ENCODE results near the gene LLGL2.

LLGL2 gene

DNA sequence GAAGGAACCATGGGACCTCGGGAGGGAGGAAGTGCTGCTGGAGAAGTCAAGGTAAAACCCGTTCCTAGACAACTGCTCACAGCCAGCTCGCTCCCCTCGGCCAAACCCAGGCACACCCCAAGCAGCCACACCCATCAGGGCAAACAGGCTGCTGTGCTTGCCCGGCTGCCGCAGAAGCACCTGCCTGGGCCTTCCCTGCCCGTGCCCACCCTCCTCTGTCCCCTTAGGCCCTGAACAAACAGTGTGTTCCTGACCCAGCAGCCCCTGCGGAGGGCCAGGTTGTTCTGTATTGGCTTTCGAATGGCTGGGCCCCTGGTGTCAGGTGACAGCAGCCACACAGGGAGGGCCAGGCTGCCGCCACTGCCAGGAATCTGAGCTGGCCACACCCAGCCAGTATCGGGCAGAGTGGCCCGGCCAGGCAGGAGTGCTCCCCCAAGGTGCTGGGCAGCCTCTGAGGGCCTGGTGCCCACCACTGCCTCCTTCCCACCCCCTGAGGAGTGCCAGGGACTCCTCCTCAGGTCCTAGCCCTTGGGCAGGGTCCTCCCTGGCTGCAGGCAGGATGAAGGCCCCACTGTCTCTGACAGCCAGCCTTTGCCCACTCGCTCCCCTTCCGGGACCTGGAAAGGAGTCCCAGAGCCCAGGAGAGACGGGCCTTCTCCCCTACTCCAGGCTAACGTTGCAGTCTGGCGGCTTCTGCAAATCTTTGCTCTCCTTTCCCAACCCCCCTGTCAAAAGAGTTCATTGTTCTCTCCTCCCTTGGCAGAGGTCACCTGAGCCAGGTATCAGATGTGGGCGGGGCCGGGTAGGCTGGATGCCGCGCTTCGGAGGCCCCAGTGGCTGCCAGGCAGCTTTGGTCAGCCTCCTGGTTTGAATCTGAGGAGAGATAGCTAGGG lies 24.0 kb downstream of the LLGL2 start:
- no peaks in the 10 kb centered on the region for H3K36me3 ChIP-seq (replicated peaks; ENCODE audit: low read depth, low read length)
- no peaks in the 10 kb centered on the region for H4K20me1 ChIP-seq (ENCODE audit: insufficient read depth, low read length)
- H3K4me1 ChIP-seq (ENCODE audit: low read length) = no peaks in the 10 kb centered on the region
- H3K4me3 ChIP-seq (ENCODE audit: low read length) = no peak overlapping the region
- no peak overlapping the region for H3K27ac ChIP-seq (ENCODE audit: low read length)
- TF ChIP-seq EZH2phosphoT487 (IDR thresholded peaks at IDR 0.05; ENCODE audit: low read depth) = no peak
- TF ChIP-seq, protein P1, sequence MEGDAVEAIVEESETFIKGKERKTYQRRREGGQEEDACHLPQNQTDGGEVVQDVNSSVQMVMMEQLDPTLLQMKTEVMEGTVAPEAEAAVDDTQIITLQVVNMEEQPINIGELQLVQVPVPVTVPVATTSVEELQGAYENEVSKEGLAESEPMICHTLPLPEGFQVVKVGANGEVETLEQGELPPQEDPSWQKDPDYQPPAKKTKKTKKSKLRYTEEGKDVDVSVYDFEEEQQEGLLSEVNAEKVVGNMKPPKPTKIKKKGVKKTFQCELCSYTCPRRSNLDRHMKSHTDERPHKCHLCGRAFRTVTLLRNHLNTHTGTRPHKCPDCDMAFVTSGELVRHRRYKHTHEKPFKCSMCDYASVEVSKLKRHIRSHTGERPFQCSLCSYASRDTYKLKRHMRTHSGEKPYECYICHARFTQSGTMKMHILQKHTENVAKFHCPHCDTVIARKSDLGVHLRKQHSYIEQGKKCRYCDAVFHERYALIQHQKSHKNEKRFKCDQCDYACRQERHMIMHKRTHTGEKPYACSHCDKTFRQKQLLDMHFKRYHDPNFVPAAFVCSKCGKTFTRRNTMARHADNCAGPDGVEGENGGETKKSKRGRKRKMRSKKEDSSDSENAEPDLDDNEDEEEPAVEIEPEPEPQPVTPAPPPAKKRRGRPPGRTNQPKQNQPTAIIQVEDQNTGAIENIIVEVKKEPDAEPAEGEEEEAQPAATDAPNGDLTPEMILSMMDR (IDR thresholded peaks at IDR 0.05; ENCODE audit: low read depth, low read length) = no peak
- H3K79me2 ChIP-seq (ENCODE audit: low read length) = no peaks in the 10 kb centered on the region
- H2AFZ ChIP-seq (ENCODE audit: low read depth, low read length) = no peak overlapping the region
- no peaks in the 10 kb centered on the region for H3K9me3 ChIP-seq (ENCODE audit: insufficient read depth, low read length)
- no peak overlapping the region for H3K4me2 ChIP-seq (ENCODE audit: low read length)
- no peak overlapping the region for H3K9ac ChIP-seq (ENCODE audit: low read length)
- no peaks in the 10 kb centered on the region for H3K27me3 ChIP-seq (ENCODE audit: low read depth, low read length)

GRCh38 chr17:75550139-75550465 lies 24.6 kb downstream of the LLGL2 start:
- H3K4me1 ChIP-seq (ENCODE audit: low read length) = no peaks in the 10 kb centered on the region
- TF ChIP-seq, protein P1 (IDR thresholded peaks at IDR 0.05; ENCODE audit: low read depth, low read length) = no peak
- TF ChIP-seq EZH2phosphoT487 (IDR thresholded peaks at IDR 0.05; ENCODE audit: low read depth) = no peak
- no peaks in the 10 kb centered on the region for H3K79me2 ChIP-seq (ENCODE audit: low read length)
- no peak overlapping the region for H3K4me2 ChIP-seq (ENCODE audit: low read length)
- no peak overlapping the region for H3K9ac ChIP-seq (ENCODE audit: low read length)
- no peaks in the 10 kb centered on the region for H3K9me3 ChIP-seq (ENCODE audit: insufficient read depth, low read length)
- no peaks in the 10 kb centered on the region for H4K20me1 ChIP-seq (ENCODE audit: insufficient read depth, low read length)
- no peak overlapping the region for H2AFZ ChIP-seq (ENCODE audit: low read depth, low read length)
- H3K36me3 ChIP-seq (replicated peaks; ENCODE audit: low read depth, low read length) = no peaks in the 10 kb centered on the region
- no peaks in the 10 kb centered on the region for H3K27me3 ChIP-seq (ENCODE audit: low read depth, low read length)
- H3K27ac ChIP-seq (ENCODE audit: low read length) = no peak overlapping the region
- H3K4me3 ChIP-seq (ENCODE audit: low read length) = no peak overlapping the region

DNA sequence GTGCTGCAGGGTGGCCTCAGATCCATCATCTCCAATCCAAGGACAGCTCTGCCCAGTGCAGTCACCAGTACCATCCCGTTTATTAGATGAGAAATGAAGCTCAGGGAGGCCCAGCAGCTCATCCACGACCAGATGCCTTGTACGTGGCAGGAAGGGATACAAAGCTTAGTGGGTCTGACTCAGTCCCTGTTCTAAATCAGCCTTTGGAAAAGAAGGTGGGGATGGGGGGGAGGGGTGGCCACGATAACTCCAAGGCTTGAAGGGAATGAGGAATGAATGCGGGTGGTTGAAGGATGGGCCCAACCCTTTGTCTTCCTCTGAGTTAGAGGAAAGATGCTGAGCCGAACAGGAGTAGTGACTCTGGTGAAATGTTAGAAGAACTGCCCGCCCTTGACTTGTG lies 25.8 kb downstream of the LLGL2 start:
- H3K4me1 ChIP-seq (ENCODE audit: low read length) = no peaks in the 10 kb centered on the region
- H4K20me1 ChIP-seq (ENCODE audit: insufficient read depth, low read length) = no peaks in the 10 kb centered on the region
- H3K4me2 ChIP-seq (ENCODE audit: low read length) = no peak overlapping the region
- no peak overlapping the region for H3K9ac ChIP-seq (ENCODE audit: low read length)
- no peaks in the 10 kb centered on the region for H3K79me2 ChIP-seq (ENCODE audit: low read length)
- H2AFZ ChIP-seq (ENCODE audit: low read depth, low read length) = no peak overlapping the region
- H3K36me3 ChIP-seq (replicated peaks; ENCODE audit: low read depth, low read length) = no peaks in the 10 kb centered on the region
- H3K27ac ChIP-seq (ENCODE audit: low read length) = no peak overlapping the region
- H3K9me3 ChIP-seq (ENCODE audit: insufficient read depth, low read length) = no peaks in the 10 kb centered on the region
- no peak for TF ChIP-seq EZH2phosphoT487 (IDR thresholded peaks at IDR 0.05; ENCODE audit: low read depth)
- TF ChIP-seq, protein P1 (IDR thresholded peaks at IDR 0.05; ENCODE audit: low read depth, low read length) = no peak
- H3K27me3 ChIP-seq (ENCODE audit: low read depth, low read length) = no peaks in the 10 kb centered on the region
- H3K4me3 ChIP-seq (ENCODE audit: low read length) = no peak overlapping the region

GRCh38 chr17:75552425-75553294 lies 27.2 kb downstream of the LLGL2 start:
- no peaks in the 10 kb centered on the region for H3K9me3 ChIP-seq (ENCODE audit: insufficient read depth, low read length)
- no peak overlapping the region for H3K27ac ChIP-seq (ENCODE audit: low read length)
- no peak overlapping the region for H3K4me2 ChIP-seq (ENCODE audit: low read length)
- no peaks in the 10 kb centered on the region for H3K27me3 ChIP-seq (ENCODE audit: low read depth, low read length)
- H3K4me3 ChIP-seq (ENCODE audit: low read length) = no peak overlapping the region
- no peaks in the 10 kb centered on the region for H4K20me1 ChIP-seq (ENCODE audit: insufficient read depth, low read length)
- no peak overlapping the region for H2AFZ ChIP-seq (ENCODE audit: low read depth, low read length)
- TF ChIP-seq, protein P1 (IDR thresholded peaks at IDR 0.05; ENCODE audit: low read depth, low read length) = no peak
- TF ChIP-seq EZH2phosphoT487 (IDR thresholded peaks at IDR 0.05; ENCODE audit: low read depth) = no peak
- H3K9ac ChIP-seq (ENCODE audit: low read length) = no peak overlapping the region
- H3K4me1 ChIP-seq (ENCODE audit: low read length) = peaks cover 4% of the 10 kb centered on the region; the same call in 1 of the 2 replicates
- no peaks in the 10 kb centered on the region for H3K36me3 ChIP-seq (replicated peaks; ENCODE audit: low read depth, low read length)
- no peaks in the 10 kb centered on the region for H3K79me2 ChIP-seq (ENCODE audit: low read length)

All from OCI-LY3 (cell line).